ENCODE results near the gene SLC25A51.

The SLC25A51 gene

DNA sequence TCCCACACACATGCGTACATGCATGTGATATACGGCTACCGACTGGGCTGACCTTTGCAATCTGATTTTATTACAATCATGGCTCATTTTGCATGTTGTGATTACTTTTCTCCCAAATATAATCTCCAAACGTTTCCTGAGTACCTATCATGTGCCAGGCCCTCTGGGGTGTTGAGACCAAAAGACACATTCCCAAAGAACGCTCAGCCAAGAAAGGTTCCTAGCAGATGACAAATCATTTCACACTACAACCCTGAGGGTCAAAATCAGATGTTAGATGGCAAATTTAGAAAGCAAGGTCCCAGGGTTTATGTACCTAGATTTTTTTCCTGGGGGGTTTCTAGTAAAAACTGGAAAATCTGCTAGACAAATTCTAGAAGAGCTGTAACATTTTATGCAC, 32.4 kb upstream of the SLC25A51 start:
- FAIRE-seq = no peak

DNA sequence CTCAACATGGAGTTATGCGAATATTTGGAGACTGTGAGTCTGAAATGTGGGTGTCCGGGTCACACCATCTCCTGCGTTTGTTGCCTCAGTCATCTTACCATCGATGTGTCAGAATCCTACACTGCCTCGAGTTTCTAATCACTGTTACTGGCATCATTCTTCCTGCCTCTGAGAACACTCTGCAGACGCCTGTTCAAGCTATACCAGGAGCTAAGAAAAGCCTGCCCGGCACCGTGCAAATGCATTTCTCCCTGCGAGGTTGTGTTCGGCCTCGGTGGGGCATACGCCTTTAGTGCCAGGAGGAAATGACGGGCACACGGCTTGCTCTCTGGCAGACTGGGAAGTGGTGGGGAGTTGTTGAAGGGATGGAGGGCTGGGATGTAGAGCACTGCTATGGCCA, 31.2 kb upstream of the SLC25A51 start:
- no peak for FAIRE-seq

DNA sequence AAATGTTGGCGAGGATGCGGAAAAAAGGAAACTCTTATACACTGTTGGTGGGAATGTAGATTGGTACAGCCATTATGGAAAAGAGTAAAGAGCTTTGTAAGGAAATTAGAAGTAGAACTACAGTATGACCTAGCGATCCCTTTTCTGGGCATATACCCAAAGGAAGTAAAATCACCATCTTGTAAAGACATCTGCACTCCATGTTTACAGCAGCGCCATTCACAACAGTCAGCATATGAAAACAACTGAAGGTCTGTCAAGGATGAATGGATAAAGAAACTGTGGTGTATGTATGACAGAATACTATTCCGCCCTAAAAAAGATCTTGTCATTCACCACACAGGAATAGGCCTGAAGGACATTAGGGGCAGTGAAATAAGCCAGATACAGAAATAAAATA, 27.7 kb upstream of the SLC25A51 start:
- no peak for FAIRE-seq

DNA sequence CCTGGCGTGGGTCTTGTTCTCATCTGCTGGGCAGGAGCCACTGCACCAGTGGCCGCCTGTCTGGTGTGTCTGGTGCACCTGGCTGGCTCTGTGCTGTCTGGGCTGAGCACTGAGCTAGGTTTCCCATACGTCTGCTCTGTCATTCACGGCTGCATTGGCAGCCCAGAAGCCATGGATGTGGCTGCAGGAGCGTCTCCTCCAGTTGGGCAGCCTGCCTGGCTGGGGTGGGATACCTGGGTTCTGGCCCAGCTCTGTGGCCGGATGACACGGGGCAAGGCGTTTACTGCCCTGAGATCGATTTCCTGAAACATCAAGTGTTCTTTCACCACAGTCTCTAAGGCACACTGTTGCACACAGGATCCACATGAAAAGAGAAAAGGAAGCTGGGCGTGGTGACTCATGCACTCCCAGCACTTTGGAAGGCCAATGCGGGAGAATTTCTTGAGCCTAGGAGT, 25.5 kb upstream of the SLC25A51 start:
- no peak for FAIRE-seq

DNA sequence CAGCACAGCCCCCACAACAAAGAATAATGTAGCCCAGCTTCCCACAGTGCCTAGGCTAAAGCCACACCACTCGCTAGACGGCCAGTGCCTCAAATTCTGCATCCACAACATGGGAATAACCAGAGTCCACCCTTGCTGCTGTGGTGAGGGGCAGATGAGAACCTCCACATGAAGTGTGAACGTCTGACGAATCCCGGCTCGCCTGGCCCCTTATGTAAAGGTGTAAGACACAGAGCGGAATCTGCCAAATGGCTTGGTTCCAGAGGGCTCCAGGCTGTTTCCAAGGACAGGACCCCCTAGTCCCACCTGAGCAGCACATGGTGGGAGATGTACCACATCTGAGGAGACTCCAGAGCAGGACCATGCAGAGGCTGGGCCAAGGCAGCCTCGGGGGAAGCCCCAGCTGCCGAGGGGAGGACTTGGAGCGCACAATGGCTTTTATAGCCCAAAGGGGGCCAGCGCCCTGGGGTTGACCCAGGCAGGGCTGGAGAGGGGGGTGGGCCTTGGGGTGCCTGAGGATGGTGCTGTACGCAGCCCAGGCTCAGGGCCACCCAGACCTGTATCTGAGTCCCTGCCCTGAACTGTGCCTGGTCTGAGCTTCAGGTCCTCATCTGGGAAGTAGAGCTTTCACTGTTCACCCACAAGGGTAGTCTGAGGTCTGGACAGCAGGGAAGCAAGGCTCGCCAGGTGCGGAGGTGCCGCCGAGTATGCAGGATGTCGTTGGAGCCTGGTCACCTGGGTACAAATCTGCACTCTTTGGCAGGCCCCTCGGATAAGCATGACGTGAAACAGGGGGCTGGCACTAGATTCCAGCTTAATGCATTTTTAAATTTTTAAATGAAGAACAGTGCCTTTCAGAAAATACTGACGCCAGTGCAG, 24.9 kb upstream of the SLC25A51 start:
- FAIRE-seq = no peak

DNA sequence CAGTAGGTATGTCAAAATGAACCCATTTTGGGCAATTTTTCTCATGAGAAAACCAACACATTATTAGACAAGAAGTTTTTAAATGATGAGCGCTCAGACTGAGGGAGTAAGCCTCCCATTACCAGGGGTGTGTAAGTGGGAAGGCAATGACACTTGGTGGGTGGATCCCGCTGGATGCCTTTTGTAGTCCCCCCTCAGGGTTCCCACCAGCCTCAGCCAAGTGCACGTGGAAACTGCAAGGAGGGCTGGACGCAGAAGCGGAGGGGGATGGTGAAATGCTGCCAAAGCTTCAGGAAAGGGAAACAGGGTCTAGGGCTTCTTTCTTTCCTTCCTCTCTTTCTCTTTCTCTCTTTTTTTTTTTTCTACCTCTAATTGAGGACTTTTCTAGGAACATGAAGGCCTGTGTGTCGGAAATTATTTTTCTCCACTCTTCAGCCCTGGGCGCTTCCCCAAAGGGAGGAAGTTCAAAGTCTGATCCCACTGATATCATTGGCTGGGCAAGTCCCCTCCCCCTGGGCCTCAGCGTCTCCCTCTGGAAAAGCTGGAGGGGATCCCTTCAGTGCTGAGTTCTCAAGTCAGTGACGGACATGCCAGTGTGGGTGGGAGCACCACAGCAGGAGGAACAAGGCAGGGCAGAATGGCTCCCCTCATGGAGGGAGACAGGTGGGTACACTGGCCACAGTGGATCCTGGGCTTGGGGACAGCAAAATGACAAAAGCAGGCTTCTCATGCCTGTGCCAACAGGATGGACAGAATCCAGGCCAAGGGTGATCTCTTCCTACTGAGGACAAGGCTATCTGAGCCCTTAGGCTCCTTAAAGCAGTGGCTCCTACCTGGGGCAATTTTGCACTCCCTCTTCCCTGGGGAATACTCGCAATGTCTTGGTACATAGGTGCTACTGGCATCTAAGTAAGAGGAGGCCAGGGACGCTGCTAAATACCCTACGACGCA, 23.9 kb upstream of the SLC25A51 start:
- FAIRE-seq = no peak

DNA sequence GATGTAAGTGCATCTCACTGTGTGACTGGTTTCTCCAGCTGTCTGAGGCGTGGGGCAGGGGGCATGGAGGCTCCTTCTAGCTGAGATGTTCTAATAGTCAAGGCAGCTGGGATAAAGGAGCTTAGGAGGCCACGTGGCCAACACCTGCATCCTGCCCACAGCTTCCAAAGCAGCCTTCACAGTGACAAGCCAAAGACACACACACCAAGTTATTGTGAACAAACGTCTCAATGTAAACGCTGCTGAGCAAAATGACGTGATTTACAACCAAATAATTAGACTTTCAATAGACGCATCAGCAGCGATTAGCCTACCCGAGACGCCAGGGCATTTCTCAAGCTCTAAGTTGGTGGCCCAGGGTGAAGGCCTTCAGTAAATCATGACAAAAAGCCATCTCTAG, 23.2 kb upstream of the SLC25A51 start:
- FAIRE-seq = no peak

DNA sequence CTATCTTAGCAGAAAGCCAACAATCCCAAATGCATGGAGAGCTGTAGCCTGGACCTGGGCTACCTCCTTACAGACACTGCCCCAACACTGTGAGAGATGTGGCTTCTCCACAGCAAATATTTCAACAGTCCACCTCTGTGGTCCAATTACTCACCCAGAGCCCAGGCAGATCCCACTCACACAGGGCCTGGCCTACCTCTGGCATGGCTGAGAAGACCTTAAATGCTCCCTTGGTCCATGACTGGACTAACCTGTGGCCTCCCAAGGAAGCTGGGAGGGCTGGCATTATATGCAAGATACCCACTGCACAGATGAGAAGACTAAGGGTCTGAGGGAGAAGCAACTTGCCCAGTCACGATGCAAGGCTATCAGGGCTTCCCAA, 22.8 kb upstream of the SLC25A51 start:
- FAIRE-seq = no peak

DNA sequence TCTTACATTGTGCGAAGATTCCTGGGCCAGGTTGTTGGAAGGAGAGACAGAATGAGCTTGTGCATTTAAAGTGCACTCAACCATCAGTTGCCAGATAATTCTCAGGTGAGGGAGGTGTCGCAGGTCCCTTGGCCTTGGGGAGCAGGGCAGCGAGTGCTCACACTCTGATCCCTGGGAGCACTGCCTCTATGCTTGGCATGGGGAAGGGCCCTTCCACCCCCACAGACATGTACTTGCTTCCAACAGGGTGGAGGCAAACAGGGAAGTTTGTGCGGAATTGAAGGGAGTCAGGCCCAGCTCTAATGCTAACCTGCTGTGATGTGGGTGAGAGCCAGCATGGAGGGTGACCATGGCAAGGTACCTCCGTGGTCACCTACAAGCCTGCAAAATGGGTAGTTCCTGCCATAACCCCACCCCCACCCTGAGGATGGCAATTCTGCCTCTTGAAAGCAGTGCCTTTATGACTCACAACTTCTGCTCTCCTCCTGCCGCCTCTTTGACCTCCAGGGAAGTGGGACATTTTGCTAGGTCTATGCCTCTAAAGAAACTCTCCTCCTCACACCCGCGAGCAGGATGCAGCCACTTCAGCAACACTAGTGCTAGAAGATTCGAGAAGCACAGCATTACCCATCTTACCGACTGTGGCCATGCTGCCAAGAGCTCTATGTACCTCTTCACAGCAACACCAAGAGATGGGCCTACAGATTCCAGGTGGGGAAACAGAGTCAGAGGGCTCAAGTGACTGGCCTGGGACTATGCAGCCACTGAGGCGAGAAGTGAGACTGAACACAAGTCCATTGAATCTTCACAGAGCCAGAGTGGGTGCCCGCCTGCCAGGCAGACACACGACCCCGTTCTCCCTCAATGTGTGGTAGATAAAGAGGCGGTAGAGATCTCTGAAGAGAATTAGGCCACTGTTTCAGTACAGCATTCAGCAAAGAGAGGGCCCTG, 22.1 kb upstream of the SLC25A51 start:
- no peak for FAIRE-seq

DNA sequence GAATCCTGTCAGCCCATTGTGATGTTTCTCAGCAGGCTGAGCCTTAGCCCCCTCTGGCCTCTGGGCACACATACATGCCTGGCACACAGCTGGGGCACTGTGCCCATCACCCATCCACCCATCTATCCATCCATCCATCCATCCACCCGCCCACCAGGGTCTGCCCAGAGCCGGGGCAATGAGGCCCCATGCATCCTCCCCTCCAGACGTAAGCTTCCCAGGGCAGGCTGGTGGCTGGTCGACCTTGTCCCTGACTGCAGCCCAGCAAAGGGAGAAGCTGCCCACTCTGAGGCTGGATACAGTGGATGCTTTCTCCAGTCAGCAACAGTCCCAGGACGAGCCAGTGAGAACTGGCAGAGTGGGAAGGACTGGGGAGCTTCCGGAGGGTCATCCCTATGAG, 21.1 kb upstream of the SLC25A51 start:
- no peak for FAIRE-seq

DNA sequence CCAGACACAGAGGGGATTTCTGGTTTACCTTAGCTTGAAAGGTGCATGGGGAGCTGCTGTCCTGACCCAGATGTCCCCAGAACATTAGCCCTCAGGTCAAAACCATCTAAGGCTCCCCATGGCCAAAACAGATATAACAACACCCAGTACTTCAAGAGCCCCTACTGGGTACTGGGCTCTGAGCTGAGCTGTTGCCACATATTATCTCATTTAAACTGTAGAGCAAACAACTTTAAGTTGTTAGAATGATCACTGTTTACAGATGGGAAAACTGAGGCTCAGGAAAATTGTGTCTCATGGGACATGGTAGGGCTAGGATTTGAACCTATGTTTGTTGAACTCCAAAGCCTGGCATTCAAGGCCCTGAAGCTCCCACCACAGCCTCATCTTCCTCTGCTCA, 20.6 kb upstream of the SLC25A51 start:
- FAIRE-seq = no peak

DNA sequence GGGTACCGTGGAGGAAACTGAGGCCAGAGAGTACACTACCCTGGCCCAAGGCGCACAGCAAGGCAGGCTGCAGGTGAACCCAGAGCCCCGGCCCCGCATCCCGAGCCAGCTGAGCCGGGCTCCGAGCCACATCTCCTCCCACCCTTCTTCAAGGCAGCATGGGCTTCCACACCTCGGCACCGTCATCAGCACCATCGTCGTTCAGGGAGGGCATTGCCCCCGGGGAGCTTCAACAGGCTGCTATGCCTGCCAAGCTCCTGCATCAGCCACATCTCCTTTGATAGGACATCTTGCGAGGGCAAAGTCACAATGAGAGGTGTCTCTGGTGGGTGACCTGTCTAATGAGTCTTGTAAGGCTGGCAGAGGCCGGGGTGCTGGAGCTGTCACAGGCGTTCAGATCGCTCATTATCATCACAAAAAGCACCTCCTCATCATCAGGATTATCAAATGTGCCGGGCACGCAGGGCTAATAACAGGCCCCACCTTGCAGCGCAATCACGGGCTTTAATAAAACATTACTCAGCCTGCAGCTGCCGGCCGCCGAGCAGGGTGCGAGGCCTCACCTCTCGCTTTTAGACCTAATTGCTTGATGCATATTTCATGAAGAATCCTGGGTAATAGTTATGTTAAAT, 20.0 kb upstream of the SLC25A51 start:
- no peak for FAIRE-seq

DNA sequence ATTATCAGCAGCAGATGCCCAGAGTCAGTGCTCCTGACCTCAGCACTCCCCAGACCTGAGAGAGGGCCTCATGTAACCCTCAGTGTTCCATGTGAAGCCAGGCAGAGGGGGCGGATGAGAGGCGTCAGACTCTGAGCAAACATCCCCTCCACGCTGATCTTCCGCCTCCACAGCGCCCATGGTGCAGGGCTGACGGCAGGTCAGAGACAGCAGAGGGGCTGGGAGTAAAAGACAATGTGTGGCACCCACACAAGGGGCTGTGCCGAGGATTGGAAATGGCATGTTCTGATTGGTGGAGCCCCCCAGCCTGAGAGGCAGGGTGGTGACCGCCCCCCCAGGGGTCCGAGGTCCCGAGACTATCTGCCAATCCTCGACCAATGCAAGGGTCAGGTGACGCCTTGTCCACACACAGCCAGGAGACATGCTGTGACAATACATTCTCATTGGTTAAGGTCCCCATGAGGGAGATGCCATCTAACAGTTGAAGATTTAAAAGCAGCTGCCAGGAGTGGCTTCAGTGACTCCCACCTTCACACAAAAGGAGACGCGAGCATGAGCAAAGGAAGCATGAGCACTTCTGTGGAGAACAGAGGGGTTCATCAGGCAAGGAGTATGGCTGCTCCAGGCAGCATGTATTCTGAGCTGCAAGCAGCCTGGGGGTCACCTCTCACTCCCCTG, 19.3 kb upstream of the SLC25A51 start:
- FAIRE-seq = no peak

DNA sequence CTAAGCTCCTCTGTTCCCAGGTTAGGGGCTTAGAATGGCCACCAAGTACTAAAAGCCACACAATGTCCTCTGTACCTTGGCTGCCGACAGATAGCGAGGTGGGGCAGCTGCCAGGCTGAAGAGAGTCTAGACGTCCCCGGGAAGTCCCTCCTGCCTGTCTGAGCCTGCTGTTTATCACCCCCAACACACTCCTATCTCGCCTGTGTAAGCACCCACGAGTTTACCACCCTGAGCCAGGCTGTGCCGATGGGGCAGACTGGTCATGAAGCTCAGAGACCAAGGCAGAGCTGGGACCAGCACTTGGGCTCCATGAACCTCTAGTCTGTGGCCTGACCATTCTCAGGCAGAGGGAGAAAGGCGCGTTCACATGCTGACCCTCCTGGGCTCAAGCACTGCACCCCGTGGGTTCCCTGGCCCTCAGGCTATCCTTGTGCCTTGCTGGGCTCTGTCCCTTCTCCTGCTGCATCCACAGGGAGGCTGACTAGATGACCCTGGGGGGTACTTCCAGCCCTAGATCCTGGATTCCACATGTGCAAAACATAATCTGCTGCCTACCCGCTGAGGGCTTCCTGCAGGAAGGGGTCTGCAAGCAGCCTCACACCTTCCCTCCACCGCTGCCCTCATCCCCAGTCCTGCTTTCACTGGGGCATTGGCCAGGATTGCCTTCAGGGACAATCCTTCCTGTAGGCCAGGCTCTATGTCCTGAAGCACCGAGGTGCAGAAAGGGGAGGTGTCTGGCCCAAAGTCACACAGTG, 18.6 kb upstream of the SLC25A51 start:
- no peak for FAIRE-seq

DNA sequence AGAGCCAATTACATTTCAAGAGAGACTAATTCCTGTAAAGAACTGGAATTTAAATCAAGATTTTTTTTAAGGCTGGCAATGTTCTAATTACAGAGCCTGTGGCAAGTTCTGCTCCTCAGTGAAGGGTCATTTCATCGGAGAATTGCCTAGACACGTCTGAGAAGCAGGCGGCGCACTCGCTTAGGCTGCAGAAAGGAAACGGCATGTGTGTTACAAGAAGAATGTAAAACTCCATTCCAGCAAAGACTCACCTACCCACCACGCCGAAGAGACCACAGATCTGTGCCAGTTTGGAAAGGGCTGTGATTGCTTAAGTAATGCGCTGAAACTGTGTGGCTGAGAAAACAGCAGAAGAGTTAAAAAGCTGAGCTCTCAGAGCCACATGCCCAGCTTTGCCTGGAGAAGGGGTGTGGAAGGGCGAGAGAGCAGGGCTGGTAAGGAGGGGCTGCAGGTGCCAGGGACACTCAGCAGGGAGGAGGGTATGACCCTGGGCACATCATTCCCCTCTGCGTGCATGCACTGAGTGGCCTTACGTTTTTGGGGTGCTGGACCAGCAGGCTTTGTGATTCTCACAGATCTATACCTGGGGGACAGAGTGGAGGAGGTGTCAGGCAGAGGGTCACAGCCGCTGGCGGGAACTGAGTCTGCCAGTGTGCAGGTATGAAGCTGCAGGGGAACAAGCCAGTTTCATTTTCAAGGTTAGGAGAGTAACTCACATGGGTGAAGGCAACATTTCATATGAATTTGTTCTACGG, 17.8 kb upstream of the SLC25A51 start:
- no peak for FAIRE-seq

DNA sequence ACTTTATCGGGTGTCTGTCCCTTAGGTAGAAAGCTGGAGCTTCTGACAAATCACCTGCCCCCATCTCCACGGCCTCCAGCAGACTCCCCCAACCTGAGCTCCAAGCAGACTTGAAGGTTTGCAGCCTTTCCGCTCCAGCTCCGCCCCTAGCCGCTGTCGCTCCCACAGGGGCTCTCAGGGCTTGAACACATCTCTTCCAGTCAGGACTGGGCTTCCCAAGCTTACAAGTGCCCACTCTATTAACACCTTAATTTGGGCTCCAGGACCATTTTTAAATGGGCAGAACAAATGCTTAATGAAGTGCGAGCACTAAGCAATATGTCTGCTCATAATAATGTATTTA, 17.2 kb upstream of the SLC25A51 start:
- no peak for FAIRE-seq

DNA sequence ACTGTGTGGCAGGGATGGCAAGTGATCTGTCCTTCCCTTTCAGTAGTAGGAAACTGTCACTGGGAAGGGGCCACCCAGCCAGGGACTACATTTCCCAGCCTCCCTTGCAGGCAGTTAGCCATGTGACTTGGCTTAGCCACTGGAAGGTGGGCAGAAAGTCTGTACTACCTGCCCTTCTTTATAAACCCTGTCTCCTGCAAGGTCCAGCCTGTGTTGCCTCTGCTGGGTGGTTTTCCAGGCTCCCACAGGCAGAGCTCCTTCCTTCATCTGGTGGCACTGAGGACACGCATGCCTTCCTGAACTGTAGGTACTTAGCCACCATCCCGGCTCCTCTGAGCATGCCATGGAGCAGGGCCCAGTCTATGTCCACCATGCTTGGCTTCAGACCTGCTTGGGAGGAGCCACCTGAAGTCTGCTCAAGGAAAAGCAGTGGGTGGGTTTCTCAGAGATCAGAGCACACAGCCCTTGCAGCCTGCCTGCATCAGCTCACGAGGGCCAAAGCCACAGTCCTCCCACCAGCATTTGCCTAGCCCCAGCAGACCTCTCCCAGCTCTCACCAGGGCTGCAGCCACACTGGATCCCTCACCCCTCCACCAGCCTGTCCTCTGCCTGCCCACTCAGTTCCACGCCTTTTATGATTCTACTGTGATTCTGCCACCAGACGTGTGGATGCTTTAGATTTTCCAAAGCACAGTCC, 16.7 kb upstream of the SLC25A51 start:
- no peak for FAIRE-seq

DNA sequence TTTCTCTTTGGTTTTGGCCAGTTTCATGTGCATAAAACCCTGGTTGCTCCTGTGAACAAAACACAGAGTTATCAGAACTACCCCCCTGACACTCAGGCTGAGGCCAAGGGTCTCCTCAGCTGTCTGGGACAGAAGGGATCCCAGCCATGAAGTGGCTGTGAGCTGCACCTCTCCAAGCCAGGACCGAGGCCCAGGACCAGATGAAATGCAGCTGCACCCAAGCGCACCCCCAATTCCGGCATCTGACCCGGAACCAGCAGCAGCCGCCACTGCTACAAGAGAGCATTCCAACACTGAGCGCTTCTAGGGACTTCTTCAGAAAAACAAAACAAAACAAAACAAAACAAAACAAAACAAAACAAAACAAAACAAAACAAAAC, 16.0 kb upstream of the SLC25A51 start:
- no peak for FAIRE-seq

DNA sequence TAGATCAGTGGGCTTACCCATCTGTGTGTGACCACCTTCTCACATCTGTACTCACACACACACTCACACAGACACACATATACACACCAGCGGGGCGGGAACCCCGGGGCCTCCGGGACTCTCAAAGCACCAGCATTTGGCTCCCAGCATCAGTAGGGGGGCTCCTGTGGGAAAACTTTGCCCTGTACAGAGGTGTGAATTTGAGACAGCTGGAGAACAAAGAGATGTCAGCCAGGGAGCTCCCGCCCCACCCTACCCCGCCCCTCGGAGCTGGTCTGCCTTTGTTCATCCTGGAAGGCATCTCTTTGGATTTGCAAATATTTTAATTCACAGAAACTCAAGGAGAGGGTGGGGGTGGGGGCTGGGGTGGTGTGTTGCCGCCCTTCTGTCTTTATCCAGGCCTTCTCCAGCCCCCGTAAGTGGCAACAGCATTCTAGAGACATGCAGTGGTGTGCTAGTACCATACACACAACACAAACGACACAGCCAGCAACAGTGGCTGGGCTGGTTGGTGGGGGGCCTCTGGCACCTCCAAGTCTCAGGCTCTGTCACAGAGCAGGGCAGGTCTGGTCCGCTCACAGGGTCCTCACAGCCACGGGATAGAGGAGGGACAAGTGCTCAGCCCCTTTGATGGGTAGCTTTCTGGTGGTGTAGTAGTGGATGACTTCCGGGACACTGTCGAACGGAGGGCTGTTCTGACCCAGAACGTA, 15.5 kb upstream of the SLC25A51 start:
- no peak for FAIRE-seq
